Measurements from ENCODE around the gene IGSF9. TPM values are rescaled to one million over a fixed set of nuclear protein-coding genes. Genes with fewer than 3 reads are reported as not detected.

Gene IGSF9
- total RNA-seq, 2 experiments from 2014 or later, result not detected

GRCh38 chr1:159985473-159985872 is 40.1 kb upstream of the IGSF9 start:
- ATAC-seq (no peak), DNase-seq (no peak)
- H3K36me3 Mint-ChIP-seq (ENCODE audit: low read depth), result no peaks in the 10 kb centered on the region
- ChIA-PET CTCF (interaction anchor here (2.6 kb wide), 1 partner anchor 22 kb away, joined by 9 read pairs; no protein-coding TSS in a partner anchor), POLR2A (no interaction called here)
- no peak overlapping the region for H3K4me3 Mint-ChIP-seq
- H3K9me3 Mint-ChIP-seq (ENCODE audit: insufficient read depth), result no peaks in the 10 kb centered on the region
- peaks cover 22% of the 10 kb centered on the region for H3K27me3 Mint-ChIP-seq (ENCODE audit: low read depth)
- no peaks in the 10 kb centered on the region for H3K4me1 Mint-ChIP-seq (ENCODE audit: low read depth)
- no peak overlapping the region for H3K27ac Mint-ChIP-seq

GRCh38 chr1:159983681-159984080 is 38.3 kb upstream of the IGSF9 start:
- POLR2A ChIA-PET, result no interaction called here
- Mint-ChIP-seq H3K27me3 (ENCODE audit: low read depth) (peaks cover 30% of the 10 kb centered on the region), H3K9me3 (ENCODE audit: insufficient read depth) (no peaks in the 10 kb centered on the region), H3K4me3 (no peak overlapping the region), H3K36me3 (ENCODE audit: low read depth) (no peaks in the 10 kb centered on the region), H3K27ac (no peak overlapping the region), H3K4me1 (ENCODE audit: low read depth) (no peaks in the 10 kb centered on the region)
- ATAC-seq (no peak), DNase-seq (no peak)
- CTCF ChIA-PET, result interaction anchor here (2.6 kb wide), 1 partner anchor 24 kb away, joined by 9 read pairs; no protein-coding TSS in a partner anchor

- Mint-ChIP-seq H3K36me3 (ENCODE audit: low read depth) (no peaks in the 10 kb centered on the region), H3K27me3 (ENCODE audit: low read depth) (peaks cover 43% of the 10 kb centered on the region), H3K27ac (no peak overlapping the region), H3K4me3 (no peak overlapping the region), H3K4me1 (ENCODE audit: low read depth) (no peaks in the 10 kb centered on the region), H3K9me3 (ENCODE audit: insufficient read depth) (no peaks in the 10 kb centered on the region)
- ChIA-PET POLR2A (no interaction called here), CTCF (no interaction called here)
- DNase-seq (no peak), ATAC-seq (no peak)
Measured at GRCh38 chr1:159982280-159982679, 36.9 kb upstream of the IGSF9 start.

GRCh38 chr1:159981351-159982055 is 36.1 kb upstream of the IGSF9 start:
- Mint-ChIP-seq H3K27ac (no peak overlapping the region), H3K4me1 (ENCODE audit: low read depth) (no peaks in the 10 kb centered on the region), H3K4me3 (no peak overlapping the region), H3K36me3 (ENCODE audit: low read depth) (no peaks in the 10 kb centered on the region), H3K9me3 (ENCODE audit: insufficient read depth) (no peaks in the 10 kb centered on the region), H3K27me3 (ENCODE audit: low read depth) (peaks cover 49% of the 10 kb centered on the region)
- ATAC-seq (no peak), DNase-seq (no peak)
- CTCF ChIA-PET, result interaction anchor here (1.2 kb wide), 1 partner anchor 26 kb away, joined by 5 read pairs; no protein-coding TSS in a partner anchor
- POLR2A ChIA-PET, result no interaction called here

DNA sequence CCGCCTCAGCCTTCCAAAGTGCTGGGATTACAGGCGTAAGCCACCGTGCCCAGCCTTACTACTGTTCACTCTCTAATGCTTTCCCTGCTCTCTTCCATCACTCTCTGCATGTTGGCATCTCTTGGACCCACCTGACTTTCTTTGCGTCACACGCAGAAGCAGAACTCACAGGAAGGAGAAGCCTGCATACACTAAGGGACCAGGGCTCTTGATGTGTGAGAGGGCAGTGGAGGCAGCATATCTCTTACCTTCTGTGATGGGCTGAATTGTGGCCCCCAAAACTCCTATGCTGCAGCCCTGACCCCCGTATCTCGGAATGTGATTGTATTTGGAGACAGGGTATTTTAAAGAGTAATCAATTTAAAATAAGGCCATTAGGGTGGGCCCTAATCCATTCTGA is 35.4 kb upstream of the IGSF9 start:
- POLR2A ChIA-PET, result no interaction called here
- Mint-ChIP-seq H3K36me3 (ENCODE audit: low read depth) (no peaks in the 10 kb centered on the region), H3K27ac (no peak overlapping the region), H3K27me3 (ENCODE audit: low read depth) (peaks cover 50% of the 10 kb centered on the region), H3K4me1 (ENCODE audit: low read depth) (no peaks in the 10 kb centered on the region), H3K9me3 (ENCODE audit: insufficient read depth) (no peaks in the 10 kb centered on the region), H3K4me3 (no peak overlapping the region)
- ATAC-seq (no peak), DNase-seq (no peak)
- CTCF ChIA-PET, result interaction anchor here (1.2 kb wide), 1 partner anchor 27 kb away, joined by 5 read pairs; no protein-coding TSS in a partner anchor

- Mint-ChIP-seq H3K27ac (no peak overlapping the region), H3K4me3 (no peak overlapping the region), H3K36me3 (ENCODE audit: low read depth) (no peaks in the 10 kb centered on the region), H3K27me3 (ENCODE audit: low read depth) (peaks cover 47% of the 10 kb centered on the region), H3K4me1 (ENCODE audit: low read depth) (no peaks in the 10 kb centered on the region), H3K9me3 (ENCODE audit: insufficient read depth) (no peaks in the 10 kb centered on the region)
- no peak for ATAC-seq
- DNase-seq, result no peak
- CTCF ChIA-PET, result interaction anchor here (1.2 kb wide), 1 partner anchor 28 kb away, joined by 5 read pairs; no protein-coding TSS in a partner anchor
- POLR2A ChIA-PET, result no interaction called here
Measured at GRCh38 chr1:159980076-159980475, 34.7 kb upstream of the IGSF9 start.

DNA sequence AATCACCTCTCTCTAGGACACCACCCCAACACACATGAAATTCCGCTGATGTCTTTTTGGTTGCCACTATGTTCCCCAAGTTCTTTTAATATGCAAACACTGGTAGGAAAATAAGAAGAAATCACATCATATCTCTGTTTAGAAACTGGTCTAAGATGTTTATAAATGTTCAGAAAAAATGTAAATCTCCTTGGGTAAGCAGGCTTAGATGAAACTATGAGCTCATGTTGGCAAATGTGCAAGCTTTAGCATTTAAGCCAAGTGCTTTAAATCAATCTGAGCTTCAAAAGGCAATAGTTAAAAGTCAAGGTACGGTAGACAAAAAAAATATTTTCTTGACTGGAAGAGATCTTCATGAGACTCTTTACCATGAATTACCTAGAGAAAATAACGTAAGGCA is 33.8 kb upstream of the IGSF9 start:
- CTCF ChIA-PET, result interaction anchor here (3.5 kb wide), 1 partner anchor 28 kb away, joined by 17 read pairs; no protein-coding TSS in a partner anchor
- Mint-ChIP-seq H3K9me3 (ENCODE audit: insufficient read depth) (no peaks in the 10 kb centered on the region), H3K27ac (no peak overlapping the region), H3K4me3 (no peak overlapping the region), H3K4me1 (ENCODE audit: low read depth) (no peaks in the 10 kb centered on the region), H3K36me3 (ENCODE audit: low read depth) (no peaks in the 10 kb centered on the region), H3K27me3 (ENCODE audit: low read depth) (peaks cover 45% of the 10 kb centered on the region)
- no peak for DNase-seq
- ATAC-seq, result no peak
- POLR2A ChIA-PET, result no interaction called here

GRCh38 chr1:159978107-159978398 is 32.6 kb upstream of the IGSF9 start:
- H3K4me1 Mint-ChIP-seq (ENCODE audit: low read depth), result no peaks in the 10 kb centered on the region
- CTCF ChIA-PET, result interaction anchor here (3.5 kb wide), 1 partner anchor 29 kb away, joined by 17 read pairs; no protein-coding TSS in a partner anchor

DNA sequence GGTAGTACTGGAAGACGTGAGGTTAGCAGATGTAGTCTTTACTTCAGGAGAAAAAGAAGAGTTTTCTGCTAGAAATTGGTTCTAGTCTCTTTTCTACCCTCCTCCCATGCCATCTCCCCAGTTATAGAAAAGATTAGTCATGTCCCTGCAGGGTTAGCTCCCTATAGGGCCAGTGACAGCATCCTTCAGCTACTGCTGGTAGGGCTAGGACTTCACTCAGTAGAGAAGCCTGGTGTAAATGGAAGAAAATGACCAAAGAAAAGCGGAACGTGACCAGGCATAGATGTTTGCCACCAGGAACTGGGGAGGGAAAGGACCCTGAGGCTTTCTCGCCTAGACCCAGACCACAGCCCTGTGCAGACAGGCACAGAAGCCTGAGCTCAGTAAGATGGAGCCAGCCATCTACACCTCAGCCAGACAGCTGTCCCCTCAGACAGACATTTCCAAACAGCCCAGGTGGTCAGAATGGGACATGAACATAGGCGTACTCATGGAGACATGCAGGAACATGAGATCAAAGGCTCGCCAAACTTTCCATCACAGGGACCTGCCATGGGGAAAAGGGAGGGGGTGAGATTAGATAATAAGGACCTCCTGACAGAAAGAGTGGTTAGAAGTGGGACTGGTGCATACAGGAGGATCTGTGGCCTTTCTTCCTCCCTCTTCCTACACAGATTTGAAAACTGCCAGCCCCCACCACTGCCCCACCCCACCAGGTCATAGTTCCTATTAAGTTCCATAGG is 32.1 kb upstream of the IGSF9 start:
- peaks cover 36% of the 10 kb centered on the region for H3K27me3 Mint-ChIP-seq (ENCODE audit: low read depth)
- no peak overlapping the region for H3K27ac Mint-ChIP-seq
- no peaks in the 10 kb centered on the region for H3K4me1 Mint-ChIP-seq (ENCODE audit: low read depth)
- H3K36me3 Mint-ChIP-seq (ENCODE audit: low read depth), result no peaks in the 10 kb centered on the region
- POLR2A ChIA-PET, result no interaction called here
- no peak for ATAC-seq
- H3K9me3 Mint-ChIP-seq (ENCODE audit: insufficient read depth), result no peaks in the 10 kb centered on the region
- no peak for DNase-seq
- H3K4me3 Mint-ChIP-seq, result no peak overlapping the region
- CTCF ChIA-PET, result interaction anchor here (3.5 kb wide), 1 partner anchor 30 kb away, joined by 17 read pairs; no protein-coding TSS in a partner anchor

More at GRCh38 chr1:159978107-159978398, 32.6 kb upstream of the IGSF9 start:
- Mint-ChIP-seq H3K27me3 (ENCODE audit: low read depth) (peaks cover 38% of the 10 kb centered on the region), H3K27ac (no peak overlapping the region), H3K9me3 (ENCODE audit: insufficient read depth) (no peaks in the 10 kb centered on the region), H3K4me3 (no peak overlapping the region), H3K36me3 (ENCODE audit: low read depth) (no peaks in the 10 kb centered on the region)
- no peak for ATAC-seq
- DNase-seq, result no peak
- POLR2A ChIA-PET, result no interaction called here

- Mint-ChIP-seq H3K36me3 (ENCODE audit: low read depth) (no peaks in the 10 kb centered on the region), H3K4me3 (no peak overlapping the region), H3K27ac (no peak overlapping the region), H3K9me3 (ENCODE audit: insufficient read depth) (no peaks in the 10 kb centered on the region), H3K27me3 (ENCODE audit: low read depth) (peaks cover 27% of the 10 kb centered on the region), H3K4me1 (ENCODE audit: low read depth) (no peaks in the 10 kb centered on the region)
- ChIA-PET POLR2A (no interaction called here), CTCF (interaction anchor here (3.0 kb wide), 1 partner anchor 32 kb away, joined by 15 read pairs; no protein-coding TSS in a partner anchor)
- DNase-seq (no peak), ATAC-seq (no peak)
Measured at GRCh38 chr1:159974350-159974965, 29.0 kb upstream of the IGSF9 start.

GRCh38 chr1:159973350-159973940 is 28.0 kb upstream of the IGSF9 start:
- H3K27ac Mint-ChIP-seq, result no peak overlapping the region
- ChIA-PET POLR2A (no interaction called here), CTCF (interaction anchor here (3.0 kb wide), 1 partner anchor 33 kb away, joined by 15 read pairs; no protein-coding TSS in a partner anchor)
- H3K4me3 Mint-ChIP-seq, result no peak overlapping the region
- ATAC-seq (no peak), DNase-seq (no peak)
- no peaks in the 10 kb centered on the region for H3K36me3 Mint-ChIP-seq (ENCODE audit: low read depth)
- peaks cover 24% of the 10 kb centered on the region for H3K27me3 Mint-ChIP-seq (ENCODE audit: low read depth)
- no peaks in the 10 kb centered on the region for H3K9me3 Mint-ChIP-seq (ENCODE audit: insufficient read depth)
- no peaks in the 10 kb centered on the region for H3K4me1 Mint-ChIP-seq (ENCODE audit: low read depth)
